OCI-LY3 (cell line): ENCODE measurements around the gene ANXA7.

Source experiments
- EZH2phosphoT487 ChIP-seq: fragments of 200-600 bp; shearing (Covaris generic); IDR thresholded peaks from 2 replicates; pipeline ENCODE4 v1.6.1; 2018; ENCODE audit warnings: antibody characterized with exemption, mixed run types, low read depth
- TF ChIP-seq, protein P1 (sequence below): fragments of 200-600, 300-600 bp; sonication (generic); IDR thresholded peaks from 2 replicates; pipeline ENCODE4 v1.5.1; 2014; ENCODE audit warnings: antibody characterized with exemption, low read length, low read depth

- TF ChIP-seq, protein P1, sequence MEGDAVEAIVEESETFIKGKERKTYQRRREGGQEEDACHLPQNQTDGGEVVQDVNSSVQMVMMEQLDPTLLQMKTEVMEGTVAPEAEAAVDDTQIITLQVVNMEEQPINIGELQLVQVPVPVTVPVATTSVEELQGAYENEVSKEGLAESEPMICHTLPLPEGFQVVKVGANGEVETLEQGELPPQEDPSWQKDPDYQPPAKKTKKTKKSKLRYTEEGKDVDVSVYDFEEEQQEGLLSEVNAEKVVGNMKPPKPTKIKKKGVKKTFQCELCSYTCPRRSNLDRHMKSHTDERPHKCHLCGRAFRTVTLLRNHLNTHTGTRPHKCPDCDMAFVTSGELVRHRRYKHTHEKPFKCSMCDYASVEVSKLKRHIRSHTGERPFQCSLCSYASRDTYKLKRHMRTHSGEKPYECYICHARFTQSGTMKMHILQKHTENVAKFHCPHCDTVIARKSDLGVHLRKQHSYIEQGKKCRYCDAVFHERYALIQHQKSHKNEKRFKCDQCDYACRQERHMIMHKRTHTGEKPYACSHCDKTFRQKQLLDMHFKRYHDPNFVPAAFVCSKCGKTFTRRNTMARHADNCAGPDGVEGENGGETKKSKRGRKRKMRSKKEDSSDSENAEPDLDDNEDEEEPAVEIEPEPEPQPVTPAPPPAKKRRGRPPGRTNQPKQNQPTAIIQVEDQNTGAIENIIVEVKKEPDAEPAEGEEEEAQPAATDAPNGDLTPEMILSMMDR, result no peak
- TF ChIP-seq EZH2phosphoT487, result no peak
These were observed 25.6 kb downstream of the ANXA7 start for GRCh38 chr10:73388228-73388627.
